Measurements from ENCODE around the gene EIF2A. TPM values are rescaled to one million over a fixed set of nuclear protein-coding genes. Genes with fewer than 3 reads are reported as not detected.

Gene EIF2A
- total and polyA plus RNA-seq, 2 of the 13 experiments (the other 11 are each of a cell fraction or from before 2014, with no cell fraction given), result 124 to 139 TPM

DNA sequence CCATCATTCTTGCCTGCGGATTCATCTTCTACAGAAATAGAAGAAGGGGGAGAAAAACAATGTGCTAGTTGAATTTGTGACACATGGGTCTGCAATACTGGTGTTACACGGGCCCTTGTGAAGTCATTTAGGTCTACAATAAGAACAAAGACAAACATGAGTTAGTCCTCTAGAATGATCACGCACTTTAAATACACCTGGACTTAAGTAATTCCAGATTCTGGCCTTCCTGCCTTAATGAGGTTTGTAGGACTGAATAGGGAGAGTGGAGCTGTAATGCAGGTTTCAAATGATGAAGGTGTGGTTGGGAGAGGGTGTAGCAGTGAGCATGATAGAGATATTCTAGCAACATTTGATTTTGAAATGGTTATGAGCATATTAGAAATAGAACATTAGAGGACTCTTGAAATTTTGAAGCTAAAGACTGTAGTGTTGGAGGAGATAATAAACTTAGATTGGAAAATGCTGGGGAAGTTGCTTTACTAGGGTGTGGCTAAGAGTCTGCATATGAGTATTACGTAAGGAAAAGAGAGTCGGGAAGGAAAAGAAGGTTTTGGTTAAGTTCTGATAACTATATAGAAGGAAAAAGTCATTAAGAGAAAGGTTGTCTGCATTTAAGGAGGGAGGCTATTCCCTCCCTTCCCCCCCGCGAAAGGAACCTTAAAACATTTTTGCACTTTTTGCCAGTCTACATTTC, 606 bp downstream of the EIF2A start (continued):
- TF ChIP-seq, protein P1, sequence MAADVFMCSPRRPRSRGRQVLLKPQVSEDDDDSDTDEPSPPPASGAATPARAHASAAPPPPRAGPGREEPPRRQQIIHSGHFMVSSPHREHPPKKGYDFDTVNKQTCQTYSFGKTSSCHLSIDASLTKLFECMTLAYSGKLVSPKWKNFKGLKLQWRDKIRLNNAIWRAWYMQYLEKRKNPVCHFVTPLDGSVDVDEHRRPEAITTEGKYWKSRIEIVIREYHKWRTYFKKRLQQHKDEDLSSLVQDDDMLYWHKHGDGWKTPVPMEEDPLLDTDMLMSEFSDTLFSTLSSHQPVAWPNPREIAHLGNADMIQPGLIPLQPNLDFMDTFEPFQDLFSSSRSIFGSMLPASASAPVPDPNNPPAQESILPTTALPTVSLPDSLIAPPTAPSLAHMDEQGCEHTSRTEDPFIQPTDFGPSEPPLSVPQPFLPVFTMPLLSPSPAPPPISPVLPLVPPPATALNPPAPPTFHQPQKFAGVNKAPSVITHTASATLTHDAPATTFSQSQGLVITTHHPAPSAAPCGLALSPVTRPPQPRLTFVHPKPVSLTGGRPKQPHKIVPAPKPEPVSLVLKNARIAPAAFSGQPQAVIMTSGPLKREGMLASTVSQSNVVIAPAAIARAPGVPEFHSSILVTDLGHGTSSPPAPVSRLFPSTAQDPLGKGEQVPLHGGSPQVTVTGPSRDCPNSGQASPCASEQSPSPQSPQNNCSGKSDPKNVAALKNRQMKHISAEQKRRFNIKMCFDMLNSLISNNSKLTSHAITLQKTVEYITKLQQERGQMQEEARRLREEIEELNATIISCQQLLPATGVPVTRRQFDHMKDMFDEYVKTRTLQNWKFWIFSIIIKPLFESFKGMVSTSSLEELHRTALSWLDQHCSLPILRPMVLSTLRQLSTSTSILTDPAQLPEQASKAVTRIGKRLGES (CRISPR knock-in tag; IDR thresholded peaks at IDR 0.05; ENCODE audit: borderline replicate concordance), result no peak
- TF ChIP-seq PHF20 (CRISPR knock-in tag; IDR thresholded peaks at IDR 0.05), result no peak
- TF ChIP-seq, protein P2, sequence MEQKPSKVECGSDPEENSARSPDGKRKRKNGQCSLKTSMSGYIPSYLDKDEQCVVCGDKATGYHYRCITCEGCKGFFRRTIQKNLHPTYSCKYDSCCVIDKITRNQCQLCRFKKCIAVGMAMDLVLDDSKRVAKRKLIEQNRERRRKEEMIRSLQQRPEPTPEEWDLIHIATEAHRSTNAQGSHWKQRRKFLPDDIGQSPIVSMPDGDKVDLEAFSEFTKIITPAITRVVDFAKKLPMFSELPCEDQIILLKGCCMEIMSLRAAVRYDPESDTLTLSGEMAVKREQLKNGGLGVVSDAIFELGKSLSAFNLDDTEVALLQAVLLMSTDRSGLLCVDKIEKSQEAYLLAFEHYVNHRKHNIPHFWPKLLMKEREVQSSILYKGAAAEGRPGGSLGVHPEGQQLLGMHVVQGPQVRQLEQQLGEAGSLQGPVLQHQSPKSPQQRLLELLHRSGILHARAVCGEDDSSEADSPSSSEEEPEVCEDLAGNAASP (CRISPR knock-in tag; IDR thresholded peaks at IDR 0.05; ENCODE audit: borderline replicate concordance), result no peak

DNA sequence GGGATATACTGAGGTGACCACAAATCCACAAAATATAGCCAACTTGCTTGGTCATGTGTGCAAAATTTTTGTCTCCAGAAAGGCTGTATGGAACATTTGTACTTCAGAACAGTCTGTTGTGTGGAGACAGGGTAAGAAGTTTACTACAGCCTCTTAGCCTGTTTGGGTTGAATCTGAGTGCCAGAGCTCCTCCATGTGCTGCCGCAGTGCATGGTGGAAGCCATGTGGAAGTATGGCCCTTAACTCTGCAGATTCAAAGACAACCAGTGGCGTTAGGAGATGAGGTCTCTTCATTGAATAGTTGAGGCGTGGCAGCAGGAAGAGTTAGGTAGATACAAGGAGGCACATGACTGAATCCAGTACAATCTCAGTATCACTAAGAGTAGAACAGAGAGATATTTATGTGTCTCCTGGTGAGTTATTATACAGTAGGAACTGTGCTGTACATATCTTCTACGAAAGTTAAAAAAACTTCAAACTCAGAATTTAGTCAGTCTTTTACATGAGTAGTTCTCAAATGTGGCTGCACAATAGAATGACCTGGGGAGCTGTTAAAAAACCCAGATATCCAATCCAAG, 9.4 kb downstream of the EIF2A start:
- DNase-seq (ENCODE audit: low spot score) (no peak), FAIRE-seq (no peak), ATAC-seq (no peak)
- BruUV-seq (replicated peaks), result no TSS peak
- peaks cover 9% of the 10 kb centered on the region; the same call in 1 of the 2 replicates for H4K20me1 ChIP-seq (ENCODE audit: insufficient read depth, low read length)
- POLR2A ChIA-PET, result no interaction called here
- H3K27ac ChIP-seq (ENCODE audit: extremely low read length, insufficient read depth, low read length), result no peak overlapping the region
- in situ Hi-C loops (cut with HindIII; ENCODE audit: extremely low pct_ligation_motif_present, low pct_unique_long_range_greater_than_20kb) (no loop called here), intact Hi-C loops (cut with micrococcal nuclease; ENCODE audit: unreplicated experiment) (no loop called here)
- CTCF ChIA-PET (ENCODE audit: low intra/inter-chr PET ratio, low total read pairs), result no interaction called here
- WGBS (ENCODE audit: low lambda C conversion rate), result 94% methylated on average over 4 of the region's 4 CpGs
- H3K4me1 ChIP-seq (ENCODE audit: insufficient read depth, low read length), result peaks cover 3% of the 10 kb centered on the region; the same call in 1 of the 2 replicates
- no peaks in the 10 kb centered on the region for H3K9me3 ChIP-seq (ENCODE audit: low read length)
- peaks cover 7 to 53% of the 10 kb centered on the region in 2 experiments for H3K36me3 ChIP-seq (replicated peaks in 1 of 2; ENCODE audit: control insufficient read depth in 1 of 2, insufficient read depth in 2 of 2, low read length in 2 of 2)
- no peak overlapping the region for H3K4me3 ChIP-seq (replicated peaks in 1 of 3; ENCODE audit: insufficient read depth in 1 of 3, low read depth in 2 of 3, low read length in 3 of 3)
- H3K27me3 ChIP-seq (ENCODE audit: control insufficient read depth in 1 of 2, insufficient read depth in 2 of 2, low read length in 2 of 2), result no peaks in the 10 kb centered on the region
- no peak overlapping the region for H3K9ac ChIP-seq (ENCODE audit: insufficient read depth, low read depth, low read length)
- H3K79me2 ChIP-seq (ENCODE audit: insufficient read depth, low read length), result peaks cover 58% of the 10 kb centered on the region
- H3K4me2 ChIP-seq (ENCODE audit: low read depth, low read length), result no peak overlapping the region
- no peak overlapping the region for H2AFZ ChIP-seq (ENCODE audit: low read length)
- TF ChIP-seq ZNF616 (CRISPR knock-in tag; IDR thresholded peaks at IDR 0.05; ENCODE audit: low read depth) (no peak), ZNF777 (CRISPR knock-in tag; IDR thresholded peaks at IDR 0.05) (no peak), HDAC1 (CRISPR knock-in tag; IDR thresholded peaks at IDR 0.05) (no peak), ZNF562 (CRISPR knock-in tag; IDR thresholded peaks at IDR 0.05; ENCODE audit: borderline replicate concordance) (no peak), ZNF839 (CRISPR knock-in tag; IDR thresholded peaks at IDR 0.05; ENCODE audit: borderline replicate concordance) (no peak), ZNF430 (CRISPR knock-in tag; IDR thresholded peaks at IDR 0.05) (no peak), CEBPB (IDR thresholded peaks at IDR 0.05; ENCODE audit: borderline replicate concordance, low read depth, low read length) (no peak), TP53 (CRISPR knock-in tag; conservative IDR thresholded peaks at IDR 0.05) (no peak), TOPORS (CRISPR knock-in tag; IDR thresholded peaks at IDR 0.05) (no peak), BCL6 (CRISPR knock-in tag; IDR thresholded peaks at IDR 0.05) (no peak), SAP130 (CRISPR knock-in tag; IDR thresholded peaks at IDR 0.05; ENCODE audit: low read depth) (no peak), KMT2A (CRISPR knock-in tag; IDR thresholded peaks at IDR 0.05) (no peak), FOXC1 (CRISPR knock-in tag; IDR thresholded peaks at IDR 0.05; ENCODE audit: borderline replicate concordance) (no peak), ZNF264 (CRISPR knock-in tag; IDR thresholded peaks at IDR 0.05) (no peak)
